Right lobe of liver (tissue), 6 donors: ENCODE measurements around the gene NKG7. TPM values are rescaled to one million over a fixed set of nuclear protein-coding genes. Genes with fewer than 3 reads are reported as not detected.

Source experiments
- ATAC-seq, 4 donors: fragments of 200-7000 bp; cut with Tn5 transposase; one replicate each; pipeline ENCODE4 v1.9.1; 2020; ENCODE audit warnings: mild to moderate bottlenecking in 4 of 4, moderate library complexity in 4 of 4
- DNase-seq, 3 donors: peaks; one replicate each; pipeline ENCODE4 v3.0.0-alpha.2; 2020
- H3K27ac ChIP-seq, 3 donors: fragments of 200-600 bp; one replicate each; pipeline ENCODE4 v1.8.0; 2022
- H3K27me3 ChIP-seq, 2 donors: fragments of 200-600 bp; one replicate each; pipeline ENCODE4 v1.8.0; 2022
- H3K36me3 ChIP-seq, 4 donors: fragments of 200-600 bp; sonication (generic) in 1 of 4; one replicate each; pipeline versions ENCODE4 v1.5.1 to v1.8.0; 2017 to 2022; ENCODE audit warnings: control low read depth in 1 of 4
- H3K4me1 ChIP-seq, 4 donors: fragments of 200-600 bp; sonication (generic) in 1 of 4; one replicate each; pipeline versions ENCODE4 v1.5.1 to v1.8.0; 2017 to 2022; ENCODE audit warnings: control low read depth in 1 of 4
- H3K4me3 ChIP-seq, 3 donors: fragments of 200-600 bp; one replicate each; pipeline ENCODE4 v1.8.0; 2022
- H3K9me3 ChIP-seq, 4 donors: fragments of 200-600 bp; sonication (generic) in 1 of 4; one replicate each; pipeline versions ENCODE4 v1.5.1 to v1.8.0; 2017 to 2022; ENCODE audit warnings: control low read depth in 1 of 4
- CTCF ChIP-seq, 4 donors: fragments of 200-600 bp in 3 of 4; fragments of 450-650 bp in 1 of 4; IDR thresholded peaks; one replicate each; pipeline versions ENCODE4 v1.5.1 to v1.8.0; 2016 to 2022; ENCODE audit warnings: antibody characterized with exemption in 4 of 4, mild to moderate bottlenecking in 2 of 4
- POLR2A ChIP-seq: fragments of 450-650 bp; IDR thresholded peaks from one replicate; pipeline ENCODE4 v1.6.1; 2017; ENCODE audit warnings: antibody characterized with exemption, mild to moderate bottlenecking
- WGBS: methylation state at CpG from one replicate; pipeline ENCODE4 v1.1.6; 2018; ENCODE audit warnings: low coverage, low lambda C conversion rate; ENCODE audit not compliant: insufficient coverage; ENCODE audit errors: missing lambda C conversion rate; 5-methylcytosine and 5-hydroxymethylcytosine counted together
- intact Hi-C, 2 donors: fragments of 100-400 bp; cut with DNase I; formaldehyde crosslinking; loops; one replicate each; pipeline versions ENCODE4 v1.11.2 to v1.14.1; 2022
- total RNA-seq, 6 experiments: library from RNA; depleted of rRNA in 2 of 6; stranded (reverse); fragments of >200 nt in 2 of 6; fragmentation: NEBNext Ultra II Directional in 3 of 6; extraction: Animal tissue kit (Norgen Biotek cat#: 25700) in 3 of 6; gene quantifications; one replicate each; pipeline versions ENCODE4 v1.1.0 to v1.2.4, GENCODE V29; 2016 to 2023
- donor health status: DM: no; HTN: yes; CAD: no.
- donor health status: DM: no; HTN: no; CAD: no.
- donor health status: DM: no; HTN: no; CAD: no.
- donor health status: DM: no; HTN: yes; CAD: no.
- donor health status: DM: no; HTN: yes; CAD: no.

The NKG7 gene
- total RNA-seq, 6 experiments from 2014 or later: 1.7 to 7.7 (median 4.1) TPM

GRCh38 chr19:51365211-51365964 lies 7.1 kb downstream of the NKG7 start:
- Histone ChIP-seq H3K36me3 (no peaks in the 10 kb centered on the region), H3K9me3 (no peaks in the 10 kb centered on the region), H3K27ac (peak overlapping the region; percentile 94 to 96 (median 95)), H3K27me3 (no peaks in the 10 kb centered on the region), H3K4me1 (peaks cover 0 to 44% (median 7%) of the 10 kb centered on the region in 4 donors), H3K4me3 (peak overlapping the region; percentile 83 to 92 (median 92))
- intact Hi-C loops: no loop called here
- peak; percentile 50 for TF ChIP-seq POLR2A
- TF ChIP-seq CTCF (IDR thresholded peaks at IDR 0.05): no peak
- 19% methylated on average over 4 of the region's 10 CpGs for WGBS
- DNase-seq (peak; percentile 57 to 78 (median 73)), ATAC-seq (peak; percentile 4 to 26 (median 13))

DNA sequence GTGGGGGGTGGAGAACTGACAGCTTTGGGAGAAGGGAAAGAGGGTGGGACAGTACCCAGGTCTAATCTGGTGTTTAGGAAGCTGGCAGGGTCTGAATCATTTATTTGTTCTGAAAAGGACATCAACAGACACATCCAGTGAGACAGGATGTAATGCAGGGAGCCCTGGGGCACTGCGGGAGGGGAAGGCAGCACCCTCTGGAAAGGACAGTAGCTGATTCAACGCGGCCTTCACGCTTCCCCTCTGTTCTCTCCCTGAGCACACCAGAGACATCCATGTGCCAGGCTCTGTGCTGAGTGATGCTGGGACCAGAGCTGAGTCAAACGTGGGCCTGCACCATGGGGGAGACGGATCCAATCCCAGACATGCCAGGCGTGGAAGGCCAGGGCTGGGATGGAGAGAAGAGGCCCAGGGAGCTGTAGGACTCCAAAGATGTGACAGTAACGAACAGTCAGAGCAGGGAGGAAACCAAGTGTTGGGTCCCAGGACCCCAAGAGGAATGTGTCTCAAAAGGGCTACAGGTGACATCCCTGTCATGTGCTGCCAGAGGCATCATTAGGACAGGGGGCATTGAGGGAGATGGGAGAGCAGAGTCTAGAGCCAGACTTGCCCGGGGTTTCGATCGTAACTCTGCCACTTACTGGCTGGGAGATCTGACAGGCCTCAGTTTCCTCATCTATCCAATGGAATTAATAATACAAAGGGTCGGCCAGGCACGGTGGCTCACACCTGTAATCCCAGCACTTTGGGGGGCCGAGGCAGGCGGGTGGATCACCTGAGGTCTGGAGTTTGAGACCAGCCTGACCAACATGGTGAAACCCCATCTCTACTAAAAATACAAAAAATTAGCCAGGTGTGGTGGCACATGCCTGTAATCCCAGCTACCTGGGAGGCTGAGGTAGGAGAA lies 8.0 kb downstream of the NKG7 start:
- Histone ChIP-seq H3K36me3 (no peaks in the 10 kb centered on the region), H3K4me3 (peak overlapping the region in 2 of 3 donors; percentile 83 to 92), H3K9me3 (no peaks in the 10 kb centered on the region), H3K27me3 (no peaks in the 10 kb centered on the region), H3K4me1 (peaks cover 0 to 44% (median 7%) of the 10 kb centered on the region in 4 donors), H3K27ac (peak overlapping the region; percentile 94 to 96 (median 95))
- peak in 1 of 4 donors; percentile 1 for ATAC-seq
- no peak for TF ChIP-seq CTCF (IDR thresholded peaks at IDR 0.05)
- peak; percentile 54 for TF ChIP-seq POLR2A
- DNase-seq: peak in 1 of 3 donors; percentile 63
- 24% methylated on average over 9 of the region's 15 CpGs for WGBS
- intact Hi-C loops: no loop called here

GRCh38 chr19:51361239-51361638 lies 11.2 kb downstream of the NKG7 start:
- peaks cover 0 to 64% (median 16%) of the 10 kb centered on the region in 4 donors for H3K4me1 ChIP-seq

More at GRCh38 chr19:51361239-51361638, 11.2 kb downstream of the NKG7 start:
- no peak for TF ChIP-seq CTCF (IDR thresholded peaks at IDR 0.05)
- no peak for TF ChIP-seq POLR2A
- Histone ChIP-seq H3K9me3 (no peaks in the 10 kb centered on the region), H3K27ac (peak overlapping the region in 1 of 3 donors; percentile 18), H3K4me3 (no peak overlapping the region), H3K36me3 (no peaks in the 10 kb centered on the region), H3K27me3 (no peaks in the 10 kb centered on the region)
- WGBS: 38% methylated on average over 3 of the region's 13 CpGs
- DNase-seq (no peak), ATAC-seq (no peak)
- intact Hi-C loops: no loop called here
